NT2/D1 (cell line): ENCODE measurements around the gene ZNF32.

Experiments used
- DNase-seq: peaks from one replicate; pipeline ENCODE4 v3.0.0-alpha.2; 2011; ENCODE audit warnings: low read depth, low spot score
- H3K27me3 ChIP-seq: 2 replicates; pipeline ENCODE4 v1.6.0; 2011; ENCODE audit warnings: mild to moderate bottlenecking; ENCODE audit not compliant: insufficient read length, insufficient read depth
- H3K36me3 ChIP-seq: 2 replicates; pipeline ENCODE4 v1.6.1; 2011; ENCODE audit warnings: mild to moderate bottlenecking, low read length, mixed read lengths; ENCODE audit not compliant: insufficient read depth, insufficient read length
- H3K4me1 ChIP-seq: 2 replicates; pipeline ENCODE4 v1.5.1; 2011; ENCODE audit not compliant: insufficient read depth, insufficient read length
- H3K4me3 ChIP-seq: 2 replicates; pipeline ENCODE4 v1.5.1; 2011; ENCODE audit warnings: low read depth; ENCODE audit not compliant: insufficient read length
- H3K9ac ChIP-seq: 2 replicates; pipeline ENCODE4 v1.6.0; 2011; ENCODE audit warnings: low read depth; ENCODE audit not compliant: insufficient read length
- H3K9me3 ChIP-seq: 2 replicates; pipeline ENCODE4 v1.5.1; 2011; ENCODE audit warnings: mild to moderate bottlenecking, low read length; ENCODE audit not compliant: insufficient read depth
- SUZ12 ChIP-seq: IDR thresholded peaks from 2 replicates; pipeline ENCODE4 v1.6.1; 2011; ENCODE audit not compliant: insufficient read length, insufficient read depth; ENCODE audit errors: extremely low read depth
- YY1 ChIP-seq: IDR thresholded peaks from 2 replicates; pipeline ENCODE4 v1.6.1; 2011; ENCODE audit not compliant: insufficient read length, insufficient read depth
- ZNF274 ChIP-seq: IDR thresholded peaks from 2 replicates; pipeline ENCODE4 v1.6.1; 2011; ENCODE audit warnings: mild to moderate bottlenecking, low read depth, low read length

ZNF32 gene

GRCh38 chr10:43628956-43629355, 19.7 kb downstream of the ZNF32 start:
- no peak for DNase-seq
- Histone ChIP-seq H3K4me3 (no peak overlapping the region), H3K9me3 (no peaks in the 10 kb centered on the region), H3K9ac (no peak overlapping the region), H3K4me1 (no peaks in the 10 kb centered on the region), H3K36me3 (no peaks in the 10 kb centered on the region), H3K27me3 (no peaks in the 10 kb centered on the region)
- TF ChIP-seq YY1 (no peak), SUZ12 (no peak), ZNF274 (no peak)

DNA sequence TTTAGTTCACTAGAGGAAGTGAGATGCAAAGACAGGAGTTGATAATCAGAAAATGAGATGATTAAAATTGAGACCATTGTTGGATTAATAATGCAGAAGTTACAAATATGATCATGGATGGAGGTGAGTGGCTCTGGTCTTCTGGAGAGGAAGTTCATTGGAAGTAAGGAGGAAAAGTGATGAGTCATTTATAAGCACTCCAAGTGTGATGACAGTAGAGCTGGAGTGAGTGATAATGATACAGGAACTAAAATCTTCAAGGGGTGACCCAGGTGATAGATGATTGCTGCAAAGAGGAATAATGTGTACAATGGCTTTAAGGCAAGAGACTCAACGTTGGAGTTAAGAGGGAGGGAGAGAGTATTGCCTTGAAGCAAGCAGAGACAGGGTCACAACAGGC, 20.7 kb downstream of the ZNF32 start:
- Histone ChIP-seq H3K36me3 (no peaks in the 10 kb centered on the region), H3K27me3 (no peaks in the 10 kb centered on the region), H3K9ac (no peak overlapping the region), H3K4me1 (no peaks in the 10 kb centered on the region), H3K9me3 (no peaks in the 10 kb centered on the region), H3K4me3 (no peak overlapping the region)
- no peak for DNase-seq
- no peak for TF ChIP-seq ZNF274

DNA sequence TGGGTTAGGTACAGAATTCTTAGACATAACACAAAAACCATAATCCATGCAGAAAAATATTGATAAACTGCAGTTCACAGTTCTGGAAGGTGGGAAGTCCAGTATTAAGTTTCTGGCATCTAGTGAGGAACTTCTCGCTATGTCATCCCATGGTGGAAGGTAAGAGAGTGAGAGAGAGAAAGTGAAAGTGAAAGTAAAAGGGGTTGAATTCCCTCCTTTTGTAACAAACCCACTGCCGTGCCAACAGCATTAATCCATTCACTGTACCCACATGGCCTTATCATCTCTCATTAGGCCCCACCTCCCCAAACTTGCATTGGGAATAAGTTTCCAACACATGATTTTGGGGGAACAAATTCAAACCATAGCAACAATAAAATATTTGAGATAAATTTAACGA, 25.3 kb downstream of the ZNF32 start:
- Histone ChIP-seq H3K4me3 (no peak overlapping the region), H3K4me1 (no peaks in the 10 kb centered on the region), H3K36me3 (no peaks in the 10 kb centered on the region), H3K9ac (no peak overlapping the region), H3K27me3 (no peaks in the 10 kb centered on the region), H3K9me3 (no peaks in the 10 kb centered on the region; the same call in 1 of the 2 replicates)
- TF ChIP-seq SUZ12 = no peak
- no peak for TF ChIP-seq YY1
- TF ChIP-seq ZNF274 = no peak
- no peak for DNase-seq

DNA sequence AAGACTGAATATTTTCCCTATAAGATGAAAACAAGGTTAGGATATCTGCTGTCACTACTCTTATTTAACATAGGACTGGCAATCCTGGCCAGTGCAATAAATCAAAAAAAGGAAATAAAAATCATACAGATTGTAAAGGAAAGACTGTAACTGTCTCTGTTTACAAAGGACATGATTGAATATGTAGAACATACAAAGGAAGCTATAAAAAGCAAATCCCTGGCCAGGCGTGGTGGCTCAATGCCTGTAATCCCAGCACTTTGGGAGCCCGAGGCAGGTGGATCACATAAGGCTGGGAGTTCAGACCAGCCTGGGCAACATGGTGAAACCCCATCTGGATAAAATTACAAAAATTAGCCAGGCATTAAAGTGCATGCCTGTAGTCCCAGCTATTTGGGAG, 26.6 kb downstream of the ZNF32 start:
- H3K4me3 ChIP-seq = no peak overlapping the region
- H3K9me3 ChIP-seq = peaks cover 11% of the 10 kb centered on the region
- H3K9ac ChIP-seq = no peak overlapping the region
- no peak for TF ChIP-seq YY1
- no peak for TF ChIP-seq SUZ12
- no peak for TF ChIP-seq ZNF274
- H3K36me3 ChIP-seq = peaks cover 5% of the 10 kb centered on the region
- DNase-seq = no peak
- H3K27me3 ChIP-seq = no peaks in the 10 kb centered on the region
- no peaks in the 10 kb centered on the region for H3K4me1 ChIP-seq

DNA sequence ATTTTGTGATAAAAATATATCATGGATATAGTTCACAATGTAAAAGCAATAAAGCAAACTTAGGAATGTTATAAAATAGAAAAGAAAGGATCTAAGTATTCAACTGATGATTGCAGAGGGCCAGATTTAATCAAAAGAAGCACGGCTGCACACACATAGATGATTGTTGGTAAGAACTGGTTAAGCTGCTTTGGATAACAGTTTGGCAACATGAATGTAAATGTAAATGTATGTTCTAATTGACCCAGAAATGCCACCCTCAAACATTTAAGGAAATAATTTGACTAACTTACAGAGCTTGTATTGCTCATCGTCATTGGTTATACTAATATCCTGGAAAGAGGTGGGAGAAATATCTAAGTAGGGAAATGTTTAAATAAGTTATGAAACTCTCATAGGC, 29.3 kb downstream of the ZNF32 start:
- H3K4me1 ChIP-seq = no peaks in the 10 kb centered on the region
- H3K27me3 ChIP-seq = no peaks in the 10 kb centered on the region
- H3K36me3 ChIP-seq = peaks cover 19% of the 10 kb centered on the region
- no peak overlapping the region for H3K4me3 ChIP-seq
- H3K9ac ChIP-seq = no peak overlapping the region
- H3K9me3 ChIP-seq = peaks cover 37% of the 10 kb centered on the region
- TF ChIP-seq ZNF274 = no peak
- TF ChIP-seq SUZ12 = no peak
- TF ChIP-seq YY1 = no peak
- no peak for DNase-seq

- peaks cover 49% of the 10 kb centered on the region for H3K9me3 ChIP-seq
These were observed 31.8 kb downstream of the ZNF32 start for GRCh38 chr10:43616697-43617370.

GRCh38 chr10:43610636-43611035, 38.0 kb downstream of the ZNF32 start:
- TF ChIP-seq YY1 (no peak), ZNF274 (no peak), SUZ12 (no peak)
- H3K27me3 ChIP-seq = no peaks in the 10 kb centered on the region
- H3K9me3 ChIP-seq = peaks cover 34% of the 10 kb centered on the region
- DNase-seq = no peak
- H3K36me3 ChIP-seq = peaks cover 38% of the 10 kb centered on the region
- H3K4me1 ChIP-seq = no peaks in the 10 kb centered on the region
- no peak overlapping the region for H3K4me3 ChIP-seq
- no peak overlapping the region for H3K9ac ChIP-seq

More at GRCh38 chr10:43616697-43617370, 31.8 kb downstream of the ZNF32 start:
- Histone ChIP-seq H3K36me3 (peaks cover 20% of the 10 kb centered on the region), H3K9ac (no peak overlapping the region), H3K4me3 (no peak overlapping the region), H3K27me3 (no peaks in the 10 kb centered on the region), H3K4me1 (no peaks in the 10 kb centered on the region)
- TF ChIP-seq SUZ12 = no peak
- no peak for TF ChIP-seq YY1
- peak; percentile 78 for TF ChIP-seq ZNF274
- no peak for DNase-seq

GRCh38 chr10:43607199-43607573, 41.5 kb downstream of the ZNF32 start:
- TF ChIP-seq ZNF274 = no peak
- no peak for TF ChIP-seq YY1
- TF ChIP-seq SUZ12 = no peak
- no peaks in the 10 kb centered on the region for H3K4me1 ChIP-seq
- DNase-seq = no peak
- H3K9ac ChIP-seq = peak overlapping the region; percentile 86
- H3K9me3 ChIP-seq = peaks cover 9% of the 10 kb centered on the region
- H3K36me3 ChIP-seq = peaks cover 32% of the 10 kb centered on the region
- H3K4me3 ChIP-seq = peak overlapping the region; percentile 75
- H3K27me3 ChIP-seq = no peaks in the 10 kb centered on the region
